ELF-1 (cell line): ENCODE data around the gene F2RL1.
"Not testable (repeated sequence)": the region's sequence is repeated elsewhere in the genome, so short reads cannot be mapped to it uniquely, and the experiment has no call there.

Experiments
- DNase-seq: peaks from one replicate; pipeline ENCODE4 v3.0.0-alpha.2; 2016; ENCODE audit warnings: low read depth, low spot score

The F2RL1 gene

GRCh38 chr5:76805821-76806505 lies 12.9 kb upstream of the F2RL1 start:
- peak; percentile 66 for DNase-seq

- peak; percentile 85 for DNase-seq
These were observed 11.5 kb upstream of the F2RL1 start for GRCh38 chr5:76807296-76807695.

DNA sequence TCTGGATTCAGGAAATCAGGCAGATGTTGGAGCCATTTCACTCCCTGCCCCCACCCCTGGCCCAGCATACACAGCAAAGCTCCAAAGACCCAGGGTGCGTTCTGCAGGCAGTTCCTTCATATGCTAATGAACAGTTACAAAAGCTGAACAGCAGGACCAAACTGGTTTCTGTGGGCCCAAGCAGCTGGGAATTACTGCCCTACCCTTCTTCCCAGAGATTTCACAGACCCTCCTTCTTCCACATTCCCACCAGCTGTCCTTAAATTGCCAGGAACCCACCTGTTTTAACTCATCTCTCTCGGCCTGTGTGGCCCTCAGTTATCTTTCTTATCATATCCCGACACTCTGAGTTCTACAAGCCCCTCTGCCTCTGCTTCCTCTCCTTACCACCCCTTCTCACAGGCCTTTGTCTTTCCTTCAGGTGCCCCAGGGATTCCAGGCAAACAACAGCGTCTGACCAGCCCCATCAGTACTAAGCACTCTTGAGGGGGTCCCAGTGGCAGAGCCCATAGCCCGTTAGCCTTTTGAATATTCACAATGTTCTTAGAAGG lies 10.6 kb upstream of the F2RL1 start:
- peak; percentile 98 for DNase-seq

DNA sequence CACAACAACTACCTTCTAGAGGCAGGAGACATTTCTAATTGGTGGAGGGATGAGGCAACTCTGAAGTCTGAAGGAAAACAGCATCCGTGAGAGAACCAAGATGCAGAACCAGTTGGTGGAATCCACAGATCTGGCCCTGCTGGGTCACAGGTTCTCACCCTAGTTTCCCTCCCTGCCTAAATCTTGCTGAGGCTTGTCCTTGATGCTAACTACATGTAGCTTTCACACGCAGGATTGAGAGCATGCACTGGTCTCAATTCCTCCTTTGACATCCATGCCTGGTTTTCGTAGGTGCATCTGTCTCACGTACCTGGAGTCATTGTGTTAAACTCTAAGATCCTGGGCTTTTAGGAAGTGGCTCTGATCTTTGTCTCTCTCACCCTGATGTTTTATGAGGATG lies 9.7 kb upstream of the F2RL1 start:
- peak; percentile 78 for DNase-seq

GRCh38 chr5:76810236-76810635 lies 8.6 kb upstream of the F2RL1 start:
- DNase-seq: no peak

GRCh38 chr5:76811214-76811613 lies 7.6 kb upstream of the F2RL1 start:
- DNase-seq: no peak

DNA sequence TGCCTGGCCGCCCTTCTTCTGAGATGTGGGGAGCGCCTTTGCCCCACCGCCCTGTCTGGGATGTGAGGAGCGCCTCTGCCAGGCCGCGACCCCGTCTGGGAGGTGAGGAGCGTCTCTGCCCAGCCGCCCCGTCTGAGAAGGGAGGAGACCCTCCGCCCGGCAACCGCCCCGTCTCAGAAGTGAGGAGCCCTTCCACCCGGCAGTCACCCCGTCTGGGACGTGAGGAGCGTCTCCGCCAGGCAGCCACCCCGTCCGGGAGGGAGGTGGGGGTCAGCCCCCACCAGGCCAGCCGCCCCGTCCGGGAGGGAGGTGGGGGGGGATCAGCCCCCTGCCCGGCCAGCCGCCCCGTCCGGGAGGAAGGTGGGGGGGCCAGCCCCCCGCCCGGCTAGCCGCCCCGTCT lies 6.6 kb upstream of the F2RL1 start:
- DNase-seq: not testable (repeated sequence)

DNA sequence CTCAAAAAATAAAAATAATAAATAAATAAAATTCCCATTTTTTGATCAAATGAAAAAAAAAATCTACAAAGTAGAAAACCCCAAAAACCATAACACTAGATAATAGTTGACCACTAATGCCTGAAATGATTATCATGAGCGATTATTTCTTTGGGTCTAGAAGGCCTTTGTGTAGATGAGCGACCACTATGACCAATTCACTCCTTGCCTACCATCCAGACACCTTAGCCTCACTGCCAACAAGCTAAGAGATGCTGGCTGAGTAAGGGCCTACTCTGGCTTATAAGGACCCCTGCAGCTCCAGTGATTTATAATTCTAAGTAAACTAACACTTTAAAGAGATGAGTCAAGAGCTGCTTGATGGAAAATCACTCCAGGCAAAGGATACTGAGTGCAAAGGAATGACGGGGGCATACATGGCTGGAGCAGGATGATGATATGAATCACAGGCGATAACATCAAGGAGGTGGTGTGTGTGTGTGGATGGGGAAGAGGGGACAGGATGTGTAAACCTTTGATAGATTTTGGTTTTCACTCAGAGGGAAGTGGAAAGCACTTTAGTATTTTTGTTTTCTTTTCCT lies 4.8 kb upstream of the F2RL1 start:
- no peak for DNase-seq

- no peak for DNase-seq
These were observed 2.6 kb upstream of the F2RL1 start for GRCh38 chr5:76816110-76816831.

- peak; percentile 69 for DNase-seq
These were observed 1.2 kb downstream of the F2RL1 start for GRCh38 chr5:76819851-76820525.

DNA sequence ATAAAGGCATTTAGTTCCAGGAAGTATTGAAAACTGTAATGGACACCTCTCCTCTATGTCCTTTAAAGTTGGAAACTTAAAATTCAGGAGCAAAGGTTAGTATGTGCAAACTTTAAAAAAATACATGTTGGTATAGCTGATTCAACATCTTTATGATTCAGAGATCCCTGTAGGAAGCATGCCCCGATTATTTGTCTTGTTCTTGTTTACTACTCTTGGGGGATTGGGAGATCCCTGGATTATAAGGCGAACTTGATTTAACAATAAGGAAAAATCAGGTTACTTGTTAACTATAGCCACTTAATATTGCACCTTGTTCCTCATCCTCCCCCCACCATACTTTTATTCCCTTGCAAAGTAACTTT lies 1.7 kb downstream of the F2RL1 start:
- no peak for DNase-seq

DNA sequence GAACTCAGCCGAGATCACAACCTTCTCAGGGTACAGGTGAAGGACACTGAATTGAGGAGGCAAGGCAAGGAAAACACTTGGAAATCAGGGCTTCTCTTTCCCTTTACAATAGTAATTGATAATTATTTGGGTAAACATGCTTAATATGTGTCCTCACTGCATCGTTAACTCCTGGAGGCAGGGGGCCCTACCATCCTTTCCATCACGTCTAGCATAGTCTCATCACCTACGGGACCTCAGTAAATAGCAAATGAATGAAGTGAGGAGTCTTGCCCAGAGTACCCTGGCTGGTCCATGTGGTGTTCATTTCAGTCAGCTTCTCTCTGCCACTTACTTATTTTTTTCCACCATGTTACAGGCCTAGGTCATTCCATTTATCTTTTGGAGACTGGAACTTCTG lies 2.3 kb downstream of the F2RL1 start:
- DNase-seq: no peak

DNA sequence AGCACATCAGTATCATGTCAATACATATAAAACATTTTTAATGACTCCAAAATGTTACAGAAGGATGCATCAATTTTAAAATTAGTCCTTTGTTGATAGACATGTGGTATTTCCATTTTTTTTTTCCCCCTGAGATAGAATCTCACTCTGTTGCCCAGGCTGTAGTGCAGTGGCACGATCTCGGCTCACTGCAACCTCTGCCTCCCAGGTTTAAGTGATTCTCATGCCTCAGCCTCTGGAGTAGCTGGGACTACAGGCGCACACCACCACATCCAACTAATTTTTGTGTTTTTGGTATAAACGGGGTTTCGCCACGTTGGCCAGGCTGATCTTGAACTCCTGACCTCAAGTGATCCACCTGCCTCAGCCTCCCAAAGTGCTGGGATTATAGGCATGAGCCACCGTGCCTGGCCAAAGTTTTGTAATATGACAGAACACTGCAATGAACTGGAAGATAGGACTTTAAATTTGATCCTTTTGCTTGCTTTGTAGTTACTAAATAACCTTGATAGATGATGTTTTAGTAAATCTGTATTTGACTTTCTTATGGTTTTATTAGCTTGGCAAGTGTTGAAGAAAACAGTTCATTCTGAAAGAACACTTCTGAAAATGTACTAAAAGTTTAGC lies 3.4 kb downstream of the F2RL1 start:
- DNase-seq: not testable (repeated sequence)

GRCh38 chr5:76826416-76826815 lies 7.6 kb downstream of the F2RL1 start:
- DNase-seq: not testable (repeated sequence)

GRCh38 chr5:76831110-76831452 lies 12.3 kb downstream of the F2RL1 start:
- peak; percentile 58 for DNase-seq

GRCh38 chr5:76836181-76836580 lies 17.4 kb downstream of the F2RL1 start:
- DNase-seq: no peak

- DNase-seq: no peak
These were observed 17.8 kb downstream of the F2RL1 start for GRCh38 chr5:76836585-76836984.

- DNase-seq: no peak
These were observed 19.8 kb downstream of the F2RL1 start for GRCh38 chr5:76838481-76839261.

- no peak for DNase-seq
These were observed 22.5 kb downstream of the F2RL1 start for GRCh38 chr5:76841361-76841760.

DNA sequence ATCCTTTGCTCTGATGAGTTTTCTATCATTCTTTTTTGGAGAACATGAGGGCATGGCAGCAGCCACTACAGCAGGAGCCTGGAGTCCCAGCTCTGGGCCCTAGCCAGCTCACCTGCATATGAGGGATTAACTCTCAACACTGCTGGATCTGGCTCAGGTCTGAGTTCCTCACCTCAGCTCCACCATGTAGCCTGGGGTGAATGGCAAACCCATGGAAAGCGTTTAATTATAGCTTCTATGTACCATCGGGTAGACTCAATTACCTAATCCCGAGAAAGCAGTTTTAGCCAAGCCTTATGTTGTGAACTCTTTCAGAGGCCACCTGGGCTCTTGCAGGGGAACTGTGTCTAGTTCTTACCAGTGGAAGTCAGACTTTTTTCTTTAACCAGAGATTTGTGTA lies 27.1 kb downstream of the F2RL1 start:
- no peak for DNase-seq
